GM12878 (cell line): ENCODE data around the gene AGAP2. TPM values are rescaled to one million over a fixed set of nuclear protein-coding genes. Genes with fewer than 3 reads are reported as not detected.

Experiments
- ATF7 ChIP-seq: fragments of 450-650 bp; IDR thresholded peaks from 2 replicates; pipeline ENCODE4 v1.6.1; 2016; ENCODE audit warnings: low read depth, mild to moderate bottlenecking
- BMI1 ChIP-seq: fragments of 450-650 bp; IDR thresholded peaks from 2 replicates; pipeline ENCODE4 v1.6.1; 2016; ENCODE audit warnings: mild to moderate bottlenecking, moderate library complexity, borderline replicate concordance
- BRCA1 ChIP-seq: IDR thresholded peaks from 2 replicates; pipeline ENCODE4 v1.6.1; 2011; ENCODE audit warnings: low read depth, low read length, improper control_type of control experiment
- CHD4 ChIP-seq: fragments of 200-600 bp; sonication (generic); IDR thresholded peaks from 2 replicates; pipeline ENCODE4 v1.6.1; 2016; ENCODE audit warnings: mild to moderate bottlenecking
- EP300 ChIP-seq, 2 experiments: fragments of 150-350 bp in 1 of 2; IDR thresholded peaks; 2 replicates each; pipeline ENCODE4 v1.6.1; 2011 to 2012; ENCODE audit warnings: low read depth in 2 of 2, low read length in 2 of 2, borderline replicate concordance in 1 of 2, improper control_type of control experiment in 1 of 2, inconsistent platforms in 1 of 2; ENCODE audit not compliant: control insufficient read depth in 1 of 2
- ESRRA ChIP-seq: IDR thresholded peaks from 2 replicates; pipeline ENCODE4 v1.6.1; 2012; ENCODE audit warnings: mild to moderate bottlenecking, low read length, improper control_type of control experiment
- ETV6 ChIP-seq, 2 experiments: fragments of 450-650 bp in 1 of 2; IDR thresholded peaks in 1 of 2; conservative IDR thresholded peaks in 1 of 2; 2 replicates each; pipeline ENCODE4 v1.6.1; 2014; ENCODE audit warnings: antibody characterized with exemption in 1 of 2, borderline replicate concordance in 1 of 2, low read depth in 1 of 2, mild to moderate bottlenecking in 1 of 2, moderate library complexity in 1 of 2
- GABPA ChIP-seq: IDR thresholded peaks from 2 replicates; pipeline ENCODE4 v1.6.1; 2014; ENCODE audit warnings: antibody characterized with exemption, low read depth, mild to moderate bottlenecking, inconsistent platforms
- HDGF ChIP-seq: fragments of 450-650 bp; IDR thresholded peaks from 2 replicates; pipeline ENCODE4 v1.6.1; 2016; ENCODE audit warnings: antibody characterized with exemption
- IKZF1 ChIP-seq: fragments of 450-650 bp; conservative IDR thresholded peaks from 2 replicates; pipeline ENCODE4 v1.6.1; 2017; ENCODE audit warnings: antibody characterized with exemption, mild to moderate bottlenecking
- JUNB ChIP-seq: IDR thresholded peaks from 2 replicates; pipeline ENCODE4 v1.6.1; 2016; ENCODE audit warnings: antibody characterized with exemption, mild to moderate bottlenecking
- NFYB ChIP-seq: IDR thresholded peaks from 2 replicates; pipeline ENCODE4 v1.6.1; 2011; ENCODE audit warnings: low read depth, mild to moderate bottlenecking, low read length, improper control_type of control experiment, moderate library complexity; ENCODE audit not compliant: insufficient read depth
- POLR2A ChIP-seq: IDR thresholded peaks from 2 replicates; pipeline ENCODE4 v1.6.1; 2011; ENCODE audit warnings: low read depth, mild to moderate bottlenecking, low read length
- RELA ChIP-seq: fragments of 450-650 bp; IDR thresholded peaks from 2 replicates; pipeline ENCODE4 v1.8.0; 2014; ENCODE audit warnings: borderline replicate concordance; ENCODE audit not compliant: partially characterized antibody
- SMAD5 ChIP-seq: IDR thresholded peaks from 2 replicates; pipeline ENCODE4 v1.6.1; 2016; ENCODE audit warnings: antibody characterized with exemption, low read depth
- SRF ChIP-seq, 2 experiments: IDR thresholded peaks; 2 replicates each; pipeline ENCODE4 v1.6.1; 2011; ENCODE audit warnings: low read depth in 2 of 2, low read length in 2 of 2, mild to moderate bottlenecking in 1 of 2, moderate library complexity in 1 of 2
- TARDBP ChIP-seq: IDR thresholded peaks from 2 replicates; pipeline ENCODE4 v1.6.1; 2016; ENCODE audit warnings: borderline replicate concordance
- TBL1XR1 ChIP-seq: IDR thresholded peaks from 2 replicates; pipeline ENCODE4 v1.6.1; 2012; ENCODE audit warnings: low read depth, low read length, improper control_type of control experiment
- TCF12 ChIP-seq: IDR thresholded peaks from 2 replicates; pipeline ENCODE4 v1.6.1; 2011; ENCODE audit warnings: low read depth, mild to moderate bottlenecking, low read length
- ZNF207 ChIP-seq: fragments of 450-650 bp; IDR thresholded peaks from 2 replicates; pipeline ENCODE4 v1.6.1; 2014; ENCODE audit warnings: antibody characterized with exemption, mild to moderate bottlenecking, borderline replicate concordance
- polyA plus RNA-seq, 11 experiments: library from polyadenylated mRNA; depleted of rRNA in 4 of 11; unstranded in 6 of 11; stranded (reverse) in 5 of 11; fragments of >200 nt; fragmentation: Nextera tagmentation in 4 of 11; fragmentation: Illumina TruSeq in 1 of 11; extraction: Ambion mirVana in 4 of 11; extraction: Trizol in 1 of 11; gene quantifications; 1 replicate in 1 of 11; 2 replicates in 10 of 11; pipeline versions ENCODE4 v1.2.1 to v1.2.3, GENCODE V29; 2011 to 2016; ENCODE audit warnings: inconsistent platforms in 2 of 11, missing spikeins in 2 of 11, low read depth in 1 of 11
- total RNA-seq, 4 experiments: library from RNA; depleted of rRNA in 3 of 4; stranded (reverse); fragments of >200 nt in 3 of 4; fragmentation: Illumina TruSeq in 1 of 4; extraction: Trizol in 1 of 4; gene quantifications; 2 replicates each; pipeline versions ENCODE4 v1.2.1 to v1.2.3, GENCODE V29; 2013 to 2021
- TF ChIP-seq, protein P1 (sequence below): fragments of 450-650 bp; IDR thresholded peaks from 2 replicates; pipeline ENCODE4 v1.6.1; 2017; ENCODE audit warnings: mild to moderate bottlenecking, moderate library complexity
- TF ChIP-seq, protein P2 (sequence below): IDR thresholded peaks from 2 replicates; pipeline ENCODE4 v1.6.1; 2011; ENCODE audit warnings: low read depth, mild to moderate bottlenecking, low read length, moderate library complexity, borderline replicate concordance; ENCODE audit errors: extremely low read depth
- TF ChIP-seq, protein P3 (sequence below): fragments of 450-650 bp; IDR thresholded peaks from 2 replicates; pipeline ENCODE4 v1.6.1; 2018; ENCODE audit warnings: borderline replicate concordance, mild to moderate bottlenecking; ENCODE audit not compliant: partially characterized antibody

AGAP2 gene
- total and polyA plus RNA-seq, 10 of the 15 experiments (the other 5 are each of a cell fraction or from before 2014, with no cell fraction given) = 0.29 to 19.8 (median 11.0) TPM

DNA sequence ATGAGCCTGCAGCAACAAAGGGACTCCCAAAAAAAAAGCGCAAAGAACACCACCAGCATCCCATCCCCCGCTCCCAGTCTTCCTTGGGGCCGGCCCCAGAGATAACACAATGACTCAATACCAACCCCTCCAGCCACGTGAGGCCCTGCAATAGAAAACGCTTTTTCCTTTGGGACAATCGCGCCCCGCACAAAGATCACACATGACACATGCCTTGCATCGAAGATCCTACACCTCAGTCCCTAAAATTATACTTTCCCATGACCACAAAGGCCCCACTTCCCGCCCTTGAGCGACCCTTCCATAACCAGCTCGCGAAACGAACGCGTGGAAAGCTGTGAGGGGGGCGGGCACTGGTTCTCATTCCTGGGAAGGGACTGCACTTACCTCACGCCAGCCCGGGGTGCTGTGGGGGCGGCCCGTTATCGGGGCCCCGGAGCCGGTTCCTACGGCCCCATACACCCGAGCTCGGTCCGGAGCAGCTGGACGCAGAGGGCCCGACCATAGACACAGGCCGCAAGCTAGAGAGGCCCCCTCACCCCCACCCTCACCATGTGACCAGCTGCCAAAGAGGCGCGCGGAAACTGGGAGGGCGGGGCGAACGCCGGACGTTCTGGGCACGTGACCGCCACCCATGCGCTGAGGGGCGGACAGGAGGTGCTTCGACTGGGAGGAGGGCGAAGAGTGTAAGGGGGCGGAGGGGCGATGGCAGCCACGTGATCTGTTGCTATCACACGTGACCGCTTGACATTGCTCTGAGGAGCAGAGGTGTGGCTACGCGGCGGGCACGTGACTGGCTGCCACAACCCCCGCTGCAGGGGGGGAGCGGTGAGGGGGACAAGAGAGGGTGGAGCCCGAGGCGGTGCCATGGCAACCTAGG, 13.5 kb upstream of the AGAP2 start, which contains the start of gene CDK4 (continued):
- TF ChIP-seq, protein P1, sequence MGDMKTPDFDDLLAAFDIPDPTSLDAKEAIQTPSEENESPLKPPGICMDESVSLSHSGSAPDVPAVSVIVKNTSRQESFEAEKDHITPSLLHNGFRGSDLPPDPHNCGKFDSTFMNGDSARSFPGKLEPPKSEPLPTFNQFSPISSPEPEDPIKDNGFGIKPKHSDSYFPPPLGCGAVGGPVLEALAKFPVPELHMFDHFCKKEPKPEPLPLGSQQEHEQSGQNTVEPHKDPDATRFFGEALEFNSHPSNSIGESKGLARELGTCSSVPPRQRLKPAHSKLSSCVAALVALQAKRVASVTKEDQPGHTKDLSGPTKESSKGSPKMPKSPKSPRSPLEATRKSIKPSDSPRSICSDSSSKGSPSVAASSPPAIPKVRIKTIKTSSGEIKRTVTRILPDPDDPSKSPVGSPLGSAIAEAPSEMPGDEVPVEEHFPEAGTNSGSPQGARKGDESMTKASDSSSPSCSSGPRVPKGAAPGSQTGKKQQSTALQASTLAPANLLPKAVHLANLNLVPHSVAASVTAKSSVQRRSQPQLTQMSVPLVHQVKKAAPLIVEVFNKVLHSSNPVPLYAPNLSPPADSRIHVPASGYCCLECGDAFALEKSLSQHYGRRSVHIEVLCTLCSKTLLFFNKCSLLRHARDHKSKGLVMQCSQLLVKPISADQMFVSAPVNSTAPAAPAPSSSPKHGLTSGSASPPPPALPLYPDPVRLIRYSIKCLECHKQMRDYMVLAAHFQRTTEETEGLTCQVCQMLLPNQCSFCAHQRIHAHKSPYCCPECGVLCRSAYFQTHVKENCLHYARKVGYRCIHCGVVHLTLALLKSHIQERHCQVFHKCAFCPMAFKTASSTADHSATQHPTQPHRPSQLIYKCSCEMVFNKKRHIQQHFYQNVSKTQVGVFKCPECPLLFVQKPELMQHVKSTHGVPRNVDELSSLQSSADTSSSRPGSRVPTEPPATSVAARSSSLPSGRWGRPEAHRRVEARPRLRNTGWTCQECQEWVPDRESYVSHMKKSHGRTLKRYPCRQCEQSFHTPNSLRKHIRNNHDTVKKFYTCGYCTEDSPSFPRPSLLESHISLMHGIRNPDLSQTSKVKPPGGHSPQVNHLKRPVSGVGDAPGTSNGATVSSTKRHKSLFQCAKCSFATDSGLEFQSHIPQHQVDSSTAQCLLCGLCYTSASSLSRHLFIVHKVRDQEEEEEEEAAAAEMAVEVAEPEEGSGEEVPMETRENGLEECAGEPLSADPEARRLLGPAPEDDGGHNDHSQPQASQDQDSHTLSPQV = no peak
- peak; percentile 82 for TF ChIP-seq IKZF1
- no peak for TF ChIP-seq CHD4
- TF ChIP-seq, protein P2, sequence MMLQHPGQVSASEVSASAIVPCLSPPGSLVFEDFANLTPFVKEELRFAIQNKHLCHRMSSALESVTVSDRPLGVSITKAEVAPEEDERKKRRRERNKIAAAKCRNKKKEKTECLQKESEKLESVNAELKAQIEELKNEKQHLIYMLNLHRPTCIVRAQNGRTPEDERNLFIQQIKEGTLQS = peak; percentile 98
- peak; percentile 14; the same call in 1 of the 2 replicates for TF ChIP-seq TCF12
- TF ChIP-seq ETV6 (conservative IDR thresholded peaks at IDR 0.05 in 1 of 2, IDR thresholded peaks at IDR 0.05 in 1 of 2; ENCODE audit: borderline replicate concordance in 1 of 2, low read depth in 1 of 2) = no peak
- TF ChIP-seq ESRRA = peak; percentile 64; the same call in 1 of the 2 replicates
- 0 out of 2 replicates have a peak, but pooled peaks have one; percentile 60 for TF ChIP-seq ATF7
- TF ChIP-seq SRF (IDR thresholded peaks at IDR 0.05; ENCODE audit: low read depth in 2 of 2, low read length in 2 of 2) = no peak
- peak; percentile 21; the same call in 1 of the 2 replicates for TF ChIP-seq JUNB
- TF ChIP-seq EP300 (IDR thresholded peaks at IDR 0.05; ENCODE audit: borderline replicate concordance in 1 of 2, control insufficient read depth in 1 of 2, low read depth in 2 of 2, low read length in 2 of 2) = peak in 1 of 2 experiments; percentile 77; a peak in 2 of 4 replicates
- peak; percentile 64 for TF ChIP-seq ZNF207
- TF ChIP-seq POLR2A = peak; percentile 94
- TF ChIP-seq HDGF = peak; percentile 99
- no peak for TF ChIP-seq BRCA1
- peak; percentile 83 for TF ChIP-seq TARDBP
- 0 out of 2 replicates have a peak, but pooled peaks have one; percentile 60 for TF ChIP-seq NFYB
- TF ChIP-seq SMAD5 = peak; percentile 66
- peak; percentile 99 for TF ChIP-seq RELA
- TF ChIP-seq BMI1 = peak; percentile 97
- TF ChIP-seq TBL1XR1 = peak; percentile 52; the same call in 1 of the 2 replicates
- TF ChIP-seq, protein P3, sequence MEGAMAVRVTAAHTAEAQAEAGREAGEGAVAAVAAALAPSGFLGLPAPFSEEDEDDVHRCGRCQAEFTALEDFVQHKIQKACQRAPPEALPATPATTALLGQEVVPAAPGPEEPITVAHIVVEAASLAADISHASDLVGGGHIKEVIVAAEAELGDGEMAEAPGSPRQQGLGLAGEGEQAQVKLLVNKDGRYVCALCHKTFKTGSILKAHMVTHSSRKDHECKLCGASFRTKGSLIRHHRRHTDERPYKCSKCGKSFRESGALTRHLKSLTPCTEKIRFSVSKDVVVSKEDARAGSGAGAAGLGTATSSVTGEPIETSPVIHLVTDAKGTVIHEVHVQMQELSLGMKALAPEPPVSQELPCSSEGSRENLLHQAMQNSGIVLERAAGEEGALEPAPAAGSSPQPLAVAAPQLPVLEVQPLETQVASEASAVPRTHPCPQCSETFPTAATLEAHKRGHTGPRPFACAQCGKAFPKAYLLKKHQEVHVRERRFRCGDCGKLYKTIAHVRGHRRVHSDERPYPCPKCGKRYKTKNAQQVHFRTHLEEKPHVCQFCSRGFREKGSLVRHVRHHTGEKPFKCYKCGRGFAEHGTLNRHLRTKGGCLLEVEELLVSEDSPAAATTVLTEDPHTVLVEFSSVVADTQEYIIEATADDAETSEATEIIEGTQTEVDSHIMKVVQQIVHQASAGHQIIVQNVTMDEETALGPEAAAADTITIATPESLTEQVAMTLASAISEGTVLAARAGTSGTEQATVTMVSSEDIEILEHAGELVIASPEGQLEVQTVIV = no peak
- peak; percentile 54; the same call in 1 of the 2 replicates for TF ChIP-seq GABPA
